ENCODE results near the gene BID.

GRCh38 chr22:17684245-17684644 is 90.0 kb downstream of the BID start:
- TF ChIP-seq SRF (IDR thresholded peaks at IDR 0.05; ENCODE audit: low read depth, low read length) (no peak), YY1 (IDR thresholded peaks at IDR 0.05; ENCODE audit: low read depth, low read length) (no peak), CBX5 (IDR thresholded peaks at IDR 0.05; ENCODE audit: low read depth, low read length) (no peak), GTF2F1 (IDR thresholded peaks at IDR 0.05; ENCODE audit: borderline replicate concordance, low read depth, low read length) (no peak), POLR2A (IDR thresholded peaks at IDR 0.05; ENCODE audit: control extremely low read depth in 1 of 2, low read depth in 2 of 2, low read length in 2 of 2) (no peak), SIN3A (conservative IDR thresholded peaks at IDR 0.05 in 1 of 2, IDR thresholded peaks at IDR 0.05 in 1 of 2; ENCODE audit: low read depth in 1 of 2, low read length in 2 of 2) (no peak)
- TF ChIP-seq, protein P1, sequence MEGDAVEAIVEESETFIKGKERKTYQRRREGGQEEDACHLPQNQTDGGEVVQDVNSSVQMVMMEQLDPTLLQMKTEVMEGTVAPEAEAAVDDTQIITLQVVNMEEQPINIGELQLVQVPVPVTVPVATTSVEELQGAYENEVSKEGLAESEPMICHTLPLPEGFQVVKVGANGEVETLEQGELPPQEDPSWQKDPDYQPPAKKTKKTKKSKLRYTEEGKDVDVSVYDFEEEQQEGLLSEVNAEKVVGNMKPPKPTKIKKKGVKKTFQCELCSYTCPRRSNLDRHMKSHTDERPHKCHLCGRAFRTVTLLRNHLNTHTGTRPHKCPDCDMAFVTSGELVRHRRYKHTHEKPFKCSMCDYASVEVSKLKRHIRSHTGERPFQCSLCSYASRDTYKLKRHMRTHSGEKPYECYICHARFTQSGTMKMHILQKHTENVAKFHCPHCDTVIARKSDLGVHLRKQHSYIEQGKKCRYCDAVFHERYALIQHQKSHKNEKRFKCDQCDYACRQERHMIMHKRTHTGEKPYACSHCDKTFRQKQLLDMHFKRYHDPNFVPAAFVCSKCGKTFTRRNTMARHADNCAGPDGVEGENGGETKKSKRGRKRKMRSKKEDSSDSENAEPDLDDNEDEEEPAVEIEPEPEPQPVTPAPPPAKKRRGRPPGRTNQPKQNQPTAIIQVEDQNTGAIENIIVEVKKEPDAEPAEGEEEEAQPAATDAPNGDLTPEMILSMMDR (IDR thresholded peaks at IDR 0.05; ENCODE audit: control extremely low read depth in 1 of 3, insufficient read depth in 1 of 3, low read depth in 1 of 3, low read length in 3 of 3) = no peak
